ENCODE measurements around the gene PHC1. TPM values are rescaled to one million over a fixed set of nuclear protein-coding genes. Genes with fewer than 3 reads are reported as not detected.
A peak's percentile ranks its signal among the peaks of the same experiment; 100 is the strongest.

The PHC1 gene
- total and polyA plus RNA-seq, 2 donors (not counting 1 experiment from before 2014, with no cell fraction given): 64.2 to 86.9 TPM

DNA sequence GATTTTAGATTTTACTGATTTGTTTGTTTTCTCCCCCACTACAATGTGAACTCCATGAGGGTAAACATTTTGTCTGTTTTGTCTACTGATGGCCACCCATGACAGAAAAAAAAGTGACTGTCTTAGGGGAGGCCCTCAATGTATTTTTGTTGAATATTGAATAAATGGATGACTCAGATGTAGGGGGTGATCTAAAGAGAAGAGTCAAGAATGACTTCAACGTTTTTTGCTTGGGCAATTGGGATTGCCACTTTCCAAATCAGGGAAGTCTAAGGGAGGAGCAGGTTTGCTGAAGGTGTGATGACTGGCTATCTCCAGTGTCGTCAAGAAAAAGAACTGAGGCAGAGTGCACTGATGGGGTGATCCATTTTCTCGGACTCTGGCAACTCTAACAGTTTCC lies 10.7 kb upstream of the PHC1 start:
- WGBS (ENCODE audit: insufficient coverage): 94% methylated on average over 2 of the region's 3 CpGs
- Histone ChIP-seq H3K4me2 (replicated peaks; ENCODE audit: low read depth, low read length, poor library complexity, severe bottlenecking) (no peak overlapping the region), H3K36me3 (replicated peaks in 1 of 2; ENCODE audit: control extremely low read depth in 1 of 2, control insufficient read depth in 1 of 2, extremely low read depth in 1 of 2, insufficient read depth in 2 of 2, low read length in 1 of 2) (no peaks in the 10 kb centered on the region), H3K27me3 (replicated peaks in 1 of 4; ENCODE audit: control extremely low read depth in 1 of 4, control insufficient read depth in 3 of 4, insufficient read depth in 4 of 4, low read length in 3 of 4) (no peaks in the 10 kb centered on the region), H3K27ac (ENCODE audit: low read length in 2 of 2) (no peak overlapping the region), H3K9ac (ENCODE audit: low read length) (no peak overlapping the region), H2AFZ (ENCODE audit: insufficient read depth, low read depth, low read length, poor library complexity, severe bottlenecking) (no peak overlapping the region), H3K9me3 (ENCODE audit: control extremely low read depth in 1 of 3, control insufficient read depth in 2 of 3, insufficient read depth in 1 of 3, low read length in 2 of 3) (peaks cover 0 to 24% (median 0%) of the 10 kb centered on the region in 3 donors), H3K79me2 (ENCODE audit: control insufficient read depth, insufficient read depth, low read length) (no peaks in the 10 kb centered on the region), H3K4me1 (ENCODE audit: control insufficient read depth in 2 of 2, insufficient read depth in 2 of 2, low read length in 2 of 2) (peaks cover 29 to 40% of the 10 kb centered on the region in 2 donors), H4K20me1 (ENCODE audit: control insufficient read depth, insufficient read depth, low read length, poor library complexity, severe bottlenecking) (no peaks in the 10 kb centered on the region), H3K4me3 (ENCODE audit: control extremely low read depth in 1 of 5, extremely low read depth in 1 of 5, insufficient read depth in 1 of 5, low read depth in 2 of 5, low read length in 4 of 5) (no peak overlapping the region)
- intact Hi-C loops (cut with micrococcal nuclease): loop anchor here (1.0 kb wide), 1 partner anchor 9 kb away; no protein-coding TSS in a partner anchor
- no peak for TF ChIP-seq EZH2 (IDR thresholded peaks at IDR 0.05; ENCODE audit: borderline replicate concordance, insufficient read depth, low read depth, low read length, poor library complexity, severe bottlenecking)
- TF ChIP-seq, protein P1, sequence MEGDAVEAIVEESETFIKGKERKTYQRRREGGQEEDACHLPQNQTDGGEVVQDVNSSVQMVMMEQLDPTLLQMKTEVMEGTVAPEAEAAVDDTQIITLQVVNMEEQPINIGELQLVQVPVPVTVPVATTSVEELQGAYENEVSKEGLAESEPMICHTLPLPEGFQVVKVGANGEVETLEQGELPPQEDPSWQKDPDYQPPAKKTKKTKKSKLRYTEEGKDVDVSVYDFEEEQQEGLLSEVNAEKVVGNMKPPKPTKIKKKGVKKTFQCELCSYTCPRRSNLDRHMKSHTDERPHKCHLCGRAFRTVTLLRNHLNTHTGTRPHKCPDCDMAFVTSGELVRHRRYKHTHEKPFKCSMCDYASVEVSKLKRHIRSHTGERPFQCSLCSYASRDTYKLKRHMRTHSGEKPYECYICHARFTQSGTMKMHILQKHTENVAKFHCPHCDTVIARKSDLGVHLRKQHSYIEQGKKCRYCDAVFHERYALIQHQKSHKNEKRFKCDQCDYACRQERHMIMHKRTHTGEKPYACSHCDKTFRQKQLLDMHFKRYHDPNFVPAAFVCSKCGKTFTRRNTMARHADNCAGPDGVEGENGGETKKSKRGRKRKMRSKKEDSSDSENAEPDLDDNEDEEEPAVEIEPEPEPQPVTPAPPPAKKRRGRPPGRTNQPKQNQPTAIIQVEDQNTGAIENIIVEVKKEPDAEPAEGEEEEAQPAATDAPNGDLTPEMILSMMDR (IDR thresholded peaks at IDR 0.05): no peak
- ChIA-PET CTCF (interaction anchor here (3.5 kb wide), 1 partner anchor 13 kb away, joined by 17 read pairs; no protein-coding TSS in a partner anchor), POLR2A (interaction anchor here (0.7 kb wide), 1 partner anchor 13 kb away, joined by 5 read pairs; no protein-coding TSS in a partner anchor)
- DNase-seq (no peak), ATAC-seq (ENCODE audit: low read depth) (no peak)
- Mint-ChIP-seq H3K27ac (peak overlapping the region; percentile 22), H3K9me3 (ENCODE audit: insufficient read depth) (peaks cover 3% of the 10 kb centered on the region), H3K4me1 (peaks cover 42% of the 10 kb centered on the region), H3K27me3 (no peaks in the 10 kb centered on the region), H3K4me3 (peak overlapping the region; percentile 36)

DNA sequence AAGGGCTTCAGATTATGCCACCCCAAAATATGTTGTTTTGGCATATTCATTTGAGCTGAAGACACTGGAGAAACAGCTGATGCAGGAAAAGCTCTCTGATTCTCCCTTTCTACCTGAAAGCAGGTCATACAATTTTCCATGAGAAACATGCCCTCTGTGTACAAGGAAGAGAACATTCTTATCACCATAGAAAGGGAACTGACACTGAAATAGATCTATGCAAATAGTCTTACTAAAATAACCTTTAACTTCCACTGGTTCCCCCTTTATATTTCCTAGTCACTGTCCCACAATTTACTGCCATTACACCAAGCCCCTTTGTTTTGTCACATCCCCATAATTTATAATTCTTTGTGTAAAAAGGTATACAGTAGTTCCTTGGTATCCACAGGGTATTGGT lies 9.6 kb upstream of the PHC1 start:
- DNase-seq (peak; percentile 12), ATAC-seq (ENCODE audit: low read depth) (no peak)
- ChIA-PET CTCF (interaction anchor here (0.6 to 3.5 kb wide), 3 partner anchors 8 to 360 kb away, joined by 3 to 17 read pairs (median 3); no protein-coding TSS in a partner anchor), POLR2A (no interaction called here)
- Mint-ChIP-seq H3K27ac (peak overlapping the region; percentile 11), H3K4me3 (peak overlapping the region; percentile 50), H3K9me3 (ENCODE audit: insufficient read depth) (peaks cover 3% of the 10 kb centered on the region), H3K4me1 (peaks cover 41% of the 10 kb centered on the region), H3K27me3 (no peaks in the 10 kb centered on the region)
- no peaks in the 10 kb centered on the region for H3K27me3 ChIP-seq (replicated peaks in 1 of 4; ENCODE audit: control extremely low read depth in 1 of 4, control insufficient read depth in 3 of 4, insufficient read depth in 4 of 4, low read length in 3 of 4)
- no peaks in the 10 kb centered on the region for H3K36me3 ChIP-seq (replicated peaks in 1 of 2; ENCODE audit: control extremely low read depth in 1 of 2, control insufficient read depth in 1 of 2, extremely low read depth in 1 of 2, insufficient read depth in 2 of 2, low read length in 1 of 2)
- H3K27ac ChIP-seq (ENCODE audit: low read length in 2 of 2): no peak overlapping the region
- H4K20me1 ChIP-seq (ENCODE audit: control insufficient read depth, insufficient read depth, low read length, poor library complexity, severe bottlenecking): no peaks in the 10 kb centered on the region
- H3K4me2 ChIP-seq (replicated peaks; ENCODE audit: low read depth, low read length, poor library complexity, severe bottlenecking): peak overlapping the region; percentile 46
- no peaks in the 10 kb centered on the region for H3K79me2 ChIP-seq (ENCODE audit: control insufficient read depth, insufficient read depth, low read length)
- H3K4me3 ChIP-seq (ENCODE audit: control extremely low read depth in 1 of 5, extremely low read depth in 1 of 5, insufficient read depth in 1 of 5, low read depth in 2 of 5, low read length in 4 of 5): peak overlapping the region in 1 of 5 experiments; percentile 21
- intact Hi-C loops (cut with micrococcal nuclease): loop anchor here (1.0 kb wide), 1 partner anchor 8 kb away; no protein-coding TSS in a partner anchor
- TF ChIP-seq, protein P1 (IDR thresholded peaks at IDR 0.05): no peak
- no peak for TF ChIP-seq EZH2 (IDR thresholded peaks at IDR 0.05; ENCODE audit: borderline replicate concordance, insufficient read depth, low read depth, low read length, poor library complexity, severe bottlenecking)
- no peak overlapping the region for H2AFZ ChIP-seq (ENCODE audit: insufficient read depth, low read depth, low read length, poor library complexity, severe bottlenecking)
- H3K9me3 ChIP-seq (ENCODE audit: control extremely low read depth in 1 of 3, control insufficient read depth in 2 of 3, insufficient read depth in 1 of 3, low read length in 2 of 3): peaks cover 0 to 24% (median 0%) of the 10 kb centered on the region in 3 donors
- peaks cover 29 to 40% of the 10 kb centered on the region in 2 donors for H3K4me1 ChIP-seq (ENCODE audit: control insufficient read depth in 2 of 2, insufficient read depth in 2 of 2, low read length in 2 of 2)
- H3K9ac ChIP-seq (ENCODE audit: low read length): no peak overlapping the region

Measured in B cell (primary cell).